Stomach (tissue), 4 donors: ENCODE results near the gene JAGN1.

Source experiments
- EP300 ChIP-seq: sonication (generic); formaldehyde crosslinking; IDR thresholded peaks from one replicate; pipeline ENCODE4 v1.6.1; 2017; ENCODE audit warnings: antibody characterized with exemption
- POLR2A ChIP-seq, 4 donors: fragments of 450-650 bp; IDR thresholded peaks; one replicate each; pipeline ENCODE4 v1.6.1; 2016; ENCODE audit warnings: antibody characterized with exemption in 4 of 4, control low read depth in 2 of 4, mild to moderate bottlenecking in 1 of 4, moderate library complexity in 1 of 4
- POLR2AphosphoS5 ChIP-seq, 3 donors: sonication (generic); formaldehyde crosslinking; IDR thresholded peaks; one replicate each; pipeline ENCODE4 v1.6.1; 2016; ENCODE audit warnings: antibody characterized with exemption in 3 of 3
- TF ChIP-seq, protein P1 (sequence below), 7 experiments: fragments of 450-650 bp in 4 of 7; fragments of 200-600 bp in 3 of 7; sonication (generic) in 3 of 7; IDR thresholded peaks; one replicate each; pipeline ENCODE4 v1.5.1; 2016 to 2019; ENCODE audit warnings: antibody characterized with exemption in 7 of 7, control low read depth in 2 of 7, mild to moderate bottlenecking in 1 of 7

DNA sequence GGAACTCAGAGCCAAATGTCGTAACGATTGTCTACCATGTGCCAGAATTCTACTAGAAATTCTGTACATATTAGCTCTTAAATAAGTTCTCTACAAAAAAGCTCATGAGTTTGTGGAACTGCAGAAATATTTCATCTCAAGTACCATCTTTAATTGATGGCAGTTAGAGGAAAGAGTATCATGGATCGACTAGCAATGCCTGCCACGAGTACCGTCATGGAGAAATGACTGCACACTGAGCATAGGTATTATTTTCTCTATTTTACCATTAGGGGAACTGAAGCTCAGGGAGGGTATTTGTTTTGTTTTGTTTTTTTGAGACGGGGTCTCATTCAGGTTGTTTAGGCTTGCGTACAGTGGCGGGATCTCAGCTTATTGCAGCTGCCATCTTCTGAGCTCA is 49.4 kb upstream of the JAGN1 start:
- TF ChIP-seq EP300 (no peak), POLR2AphosphoS5 (IDR thresholded peaks at IDR 0.05) (no peak), POLR2A (IDR thresholded peaks at IDR 0.05) (no peak)
- TF ChIP-seq, protein P1, sequence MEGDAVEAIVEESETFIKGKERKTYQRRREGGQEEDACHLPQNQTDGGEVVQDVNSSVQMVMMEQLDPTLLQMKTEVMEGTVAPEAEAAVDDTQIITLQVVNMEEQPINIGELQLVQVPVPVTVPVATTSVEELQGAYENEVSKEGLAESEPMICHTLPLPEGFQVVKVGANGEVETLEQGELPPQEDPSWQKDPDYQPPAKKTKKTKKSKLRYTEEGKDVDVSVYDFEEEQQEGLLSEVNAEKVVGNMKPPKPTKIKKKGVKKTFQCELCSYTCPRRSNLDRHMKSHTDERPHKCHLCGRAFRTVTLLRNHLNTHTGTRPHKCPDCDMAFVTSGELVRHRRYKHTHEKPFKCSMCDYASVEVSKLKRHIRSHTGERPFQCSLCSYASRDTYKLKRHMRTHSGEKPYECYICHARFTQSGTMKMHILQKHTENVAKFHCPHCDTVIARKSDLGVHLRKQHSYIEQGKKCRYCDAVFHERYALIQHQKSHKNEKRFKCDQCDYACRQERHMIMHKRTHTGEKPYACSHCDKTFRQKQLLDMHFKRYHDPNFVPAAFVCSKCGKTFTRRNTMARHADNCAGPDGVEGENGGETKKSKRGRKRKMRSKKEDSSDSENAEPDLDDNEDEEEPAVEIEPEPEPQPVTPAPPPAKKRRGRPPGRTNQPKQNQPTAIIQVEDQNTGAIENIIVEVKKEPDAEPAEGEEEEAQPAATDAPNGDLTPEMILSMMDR (IDR thresholded peaks at IDR 0.05) = no peak
